B cell (primary cell): ENCODE data around the gene CHST11. TPM values are rescaled to one million over a fixed set of nuclear protein-coding genes. Genes with fewer than 3 reads are reported as not detected.
A peak's percentile ranks its signal among the peaks of the same experiment; 100 is the strongest.

Source experiments
- ATAC-seq: fragments of 200-7000 bp; cut with Tn5 transposase; one replicate; pipeline ENCODE4 v1.10.0; 2021; ENCODE audit warnings: low read depth, mild to moderate bottlenecking, moderate number of reproducible peaks, moderate library complexity
- CTCF ChIA-PET: fragments of 350-600 bp; sonication (Branson Sonifier 250); formaldehyde crosslinking; loops from one replicate; lab custom pipeline; 2021; ENCODE audit warnings: antibody characterized with exemption, inconsistent platforms; lab: Charles Lee
- POLR2A ChIA-PET: fragments of 350-600 bp; sonication (Branson Sonifier 250); formaldehyde crosslinking; loops from one replicate; lab custom pipeline; 2021; ENCODE audit warnings: antibody characterized with exemption; lab: Charles Lee
- DNase-seq: peaks from one replicate; pipeline ENCODE4 v3.0.0; 2013
- H2AFZ ChIP-seq: 2 replicates; pipeline ENCODE4 v1.6.1; 2012; ENCODE audit warnings: mild to moderate bottlenecking, low read depth, low read length; ENCODE audit not compliant: insufficient read depth, poor library complexity, severe bottlenecking
- H3K27ac ChIP-seq, 2 donors: 1 replicate in 1 of 2; 2 replicates in 1 of 2; pipeline ENCODE4 v1.5.1; 2012 to 2013; ENCODE audit warnings: low read length in 2 of 2, mild to moderate bottlenecking in 2 of 2, moderate library complexity in 1 of 2
- H3K27me3 ChIP-seq, 4 experiments: fragments of 200-600 bp in 1 of 4; sonication (generic) in 1 of 4; replicated peaks in 1 of 4; 1 replicate in 2 of 4; 2 replicates in 2 of 4; pipeline versions ENCODE4 v1.6.1 to v1.7.0; 2013 to 2016; ENCODE audit warnings: low read length in 3 of 4, mild to moderate bottlenecking in 2 of 4, mixed read lengths in 1 of 4, moderate library complexity in 1 of 4; ENCODE audit not compliant: insufficient read depth in 4 of 4, control insufficient read depth in 3 of 4; ENCODE audit errors: control extremely low read depth in 1 of 4
- H3K36me3 ChIP-seq, 2 experiments: replicated peaks in 1 of 2; 1 replicate in 1 of 2; 2 replicates in 1 of 2; pipeline versions ENCODE4 v1.6.1 to v1.7.1; 2013; ENCODE audit warnings: low read length in 1 of 2; ENCODE audit not compliant: insufficient read depth in 2 of 2, control insufficient read depth in 1 of 2; ENCODE audit errors: control extremely low read depth in 1 of 2, extremely low read depth in 1 of 2
- H3K4me1 ChIP-seq, 2 donors: fragments of 200-600 bp in 1 of 2; sonication (generic) in 1 of 2; 1 replicate in 1 of 2; 2 replicates in 1 of 2; pipeline versions ENCODE4 v1.5.1 to v1.6.1; 2013 to 2017; ENCODE audit warnings: low read length in 2 of 2; ENCODE audit not compliant: control insufficient read depth in 2 of 2, insufficient read depth in 2 of 2
- H3K4me2 ChIP-seq: replicated peaks from 2 replicates; pipeline ENCODE3; 2012; ENCODE audit warnings: mild to moderate bottlenecking, low read depth, low read length; ENCODE audit not compliant: poor library complexity, severe bottlenecking
- H3K4me3 ChIP-seq, 5 experiments: fragments of 200-600 bp in 1 of 5; sonication (generic) in 1 of 5; 1 replicate in 3 of 5; 2 replicates in 2 of 5; pipeline versions ENCODE4 v1.5.1 to v1.7.0; 2011 to 2016; ENCODE audit warnings: low read length in 4 of 5, mild to moderate bottlenecking in 4 of 5, low read depth in 2 of 5, control low read depth in 1 of 5, moderate library complexity in 1 of 5; ENCODE audit not compliant: insufficient read depth in 1 of 5; ENCODE audit errors: control extremely low read depth in 1 of 5, extremely low read depth in 1 of 5
- H3K79me2 ChIP-seq: fragments of 200-600 bp; sonication (generic); one replicate; pipeline ENCODE4 v1.6.0; 2016; ENCODE audit warnings: low read length; ENCODE audit not compliant: control insufficient read depth, insufficient read depth
- H3K9ac ChIP-seq: fragments of 200-600 bp; sonication (generic); 2 replicates; pipeline ENCODE4 v1.6.1; 2017; ENCODE audit warnings: mild to moderate bottlenecking, low read length, moderate library complexity
- H3K9me3 ChIP-seq, 3 donors: one replicate each; pipeline versions ENCODE4 v1.6.1 to v1.7.1; 2013; ENCODE audit warnings: low read length in 2 of 3; ENCODE audit not compliant: control insufficient read depth in 2 of 3, insufficient read depth in 1 of 3; ENCODE audit errors: control extremely low read depth in 1 of 3
- H4K20me1 ChIP-seq: 2 replicates; pipeline ENCODE4 v1.6.0; 2012; ENCODE audit warnings: mild to moderate bottlenecking, low read length; ENCODE audit not compliant: insufficient read depth, control insufficient read depth, poor library complexity, severe bottlenecking
- H3K27ac Mint-ChIP-seq: one replicate; pipeline ENCODE4 v1.8.0; 2021; ENCODE audit warnings: mixed read lengths
- H3K27me3 Mint-ChIP-seq: one replicate; pipeline ENCODE4 v1.8.0; 2021; ENCODE audit warnings: mixed read lengths
- H3K4me1 Mint-ChIP-seq: one replicate; pipeline ENCODE4 v1.8.0; 2021; ENCODE audit warnings: mixed read lengths
- H3K4me3 Mint-ChIP-seq: one replicate; pipeline ENCODE4 v1.8.0; 2021; ENCODE audit warnings: mixed read lengths
- H3K9me3 Mint-ChIP-seq: one replicate; pipeline ENCODE4 v1.8.0; 2022; ENCODE audit warnings: mixed read lengths; ENCODE audit not compliant: insufficient read depth
- CTCF ChIP-seq: fragments of 200-600 bp; IDR thresholded peaks from one replicate; pipeline ENCODE4 v1.8.0; 2022; ENCODE audit warnings: antibody characterized with exemption, mild to moderate bottlenecking
- EZH2 ChIP-seq: IDR thresholded peaks from 2 replicates; pipeline ENCODE4 v1.6.1; 2012; ENCODE audit warnings: borderline replicate concordance, low read depth, mild to moderate bottlenecking, moderate library complexity, low read length; ENCODE audit not compliant: insufficient read depth, poor library complexity, severe bottlenecking
- WGBS: methylation state at CpG from one replicate; pipeline ENCODE4 v1.1.5; 2013; ENCODE audit warnings: missing lambda C conversion rate; ENCODE audit not compliant: insufficient coverage; 5-methylcytosine and 5-hydroxymethylcytosine counted together
- intact Hi-C: fragments of 100-400 bp; cut with micrococcal nuclease; formaldehyde crosslinking; loops from one replicate; pipeline ENCODE4 v1.10.0; 2022
- polyA plus RNA-seq: library from polyadenylated mRNA; depleted of rRNA; stranded (reverse); fragments of >200 nt; gene quantifications from 2 replicates; pipeline ENCODE4 v1.2.3, GENCODE V29; 2012
- total RNA-seq, 2 donors: library from RNA; stranded (reverse); fragments of 120-200 nt in 1 of 2; gene quantifications; 1 replicate in 1 of 2; 2 replicates in 1 of 2; pipeline versions ENCODE4 v1.2.3 to v1.2.4, GENCODE V29; 2013 to 2022

Gene CHST11
- total and polyA plus RNA-seq, 2 donors (not counting 1 experiment from before 2014, with no cell fraction given): 46.3 to 152 TPM

- Histone ChIP-seq H3K36me3 (peaks cover 3 to 9% of the 10 kb centered on the region in 2 experiments), H3K27ac (no peak overlapping the region), H3K4me3 (no peak overlapping the region), H3K9me3 (peaks cover 1 to 19% (median 15%) of the 10 kb centered on the region in 3 donors), H3K79me2 (peaks cover 85% of the 10 kb centered on the region), H3K9ac (no peak overlapping the region), H2AFZ (no peak overlapping the region), H3K4me1 (peaks cover 33 to 49% of the 10 kb centered on the region in 2 donors), H4K20me1 (peaks cover 15% of the 10 kb centered on the region), H3K4me2 (no peak overlapping the region), H3K27me3 (no peaks in the 10 kb centered on the region)
- Mint-ChIP-seq H3K4me3 (no peak overlapping the region), H3K4me1 (peaks cover 66% of the 10 kb centered on the region), H3K9me3 (peaks cover 12% of the 10 kb centered on the region), H3K27ac (peak overlapping the region; percentile 10), H3K27me3 (no peaks in the 10 kb centered on the region)
- TF ChIP-seq EZH2: no peak
- TF ChIP-seq CTCF: no peak
- ChIA-PET POLR2A (no interaction called here), CTCF (no interaction called here)
- DNase-seq (no peak), ATAC-seq (no peak)
- intact Hi-C loops: loop anchor here (2.0 to 5.0 kb wide), 2 partner anchors 14 to 36 kb away; no protein-coding TSS in a partner anchor
- 90% methylated on average over 2 of the region's 6 CpGs for WGBS
Observed at GRCh38 chr12:104566244-104566993, 109.7 kb downstream of the CHST11 start.
